ENCODE results near the gene OR1J1.

The OR1J1 gene

GRCh38 chr9:122463828-122464632, 13.7 kb downstream of the OR1J1 start:
- Histone ChIP-seq H3K9me3 (replicated peaks; ENCODE audit: insufficient read depth, low read length) (no peaks in the 10 kb centered on the region), H3K4me3 (ENCODE audit: low read length) (peak overlapping the region; percentile 79), H3K4me2 (ENCODE audit: low read depth, low read length) (peak overlapping the region; percentile 82), H3K27me3 (replicated peaks; ENCODE audit: insufficient read depth, low read length) (no peaks in the 10 kb centered on the region), H3F3A (ENCODE audit: insufficient read depth, low read length) (no peaks in the 10 kb centered on the region), H3K9me2 (replicated peaks; ENCODE audit: insufficient read depth, low read length) (no peaks in the 10 kb centered on the region), H3K79me2 (ENCODE audit: low read length) (0 out of 2 replicates have a peak, but pooled peaks cover 3% of the 10 kb centered on the region), H2AFZ (ENCODE audit: low read length) (peak overlapping the region; percentile 93), H3K36me3 (replicated peaks; ENCODE audit: insufficient read depth, low read length) (no peaks in the 10 kb centered on the region), H4K20me1 (ENCODE audit: insufficient read depth, low read length) (no peaks in the 10 kb centered on the region), H3K27ac (ENCODE audit: low read length) (peak overlapping the region; percentile 55), H3K9ac (ENCODE audit: low read length) (peak overlapping the region; percentile 63), H3K4me1 (ENCODE audit: low read length) (peaks cover 7% of the 10 kb centered on the region; the same call in 1 of the 2 replicates)
- peak; percentile 81 for DNase-seq
- TF ChIP-seq CTCF (IDR thresholded peaks at IDR 0.05; ENCODE audit: low read length) (peak; percentile 66), EZH2 (optimal IDR thresholded peaks at IDR 0.05; ENCODE audit: low read depth, low read length) (no peak), EZH2phosphoT487 (IDR thresholded peaks at IDR 0.05; ENCODE audit: low read length) (no peak)

- Histone ChIP-seq H3K9me3 (replicated peaks; ENCODE audit: insufficient read depth, low read length) (no peaks in the 10 kb centered on the region), H3K27me3 (replicated peaks; ENCODE audit: insufficient read depth, low read length) (no peaks in the 10 kb centered on the region), H3K4me2 (ENCODE audit: low read depth, low read length) (no peak overlapping the region), H3K36me3 (replicated peaks; ENCODE audit: insufficient read depth, low read length) (no peaks in the 10 kb centered on the region), H2AFZ (ENCODE audit: low read length) (no peak overlapping the region), H4K20me1 (ENCODE audit: insufficient read depth, low read length) (no peaks in the 10 kb centered on the region), H3K9me2 (replicated peaks; ENCODE audit: insufficient read depth, low read length) (no peaks in the 10 kb centered on the region), H3K4me1 (ENCODE audit: low read length) (peaks cover 19% of the 10 kb centered on the region), H3K79me2 (ENCODE audit: low read length) (no peaks in the 10 kb centered on the region), H3K27ac (ENCODE audit: low read length) (no peak overlapping the region), H3F3A (ENCODE audit: insufficient read depth, low read length) (peaks cover 5% of the 10 kb centered on the region; the same call in 1 of the 2 replicates), H3K9ac (ENCODE audit: low read length) (no peak overlapping the region), H3K4me3 (ENCODE audit: low read length) (no peak overlapping the region)
- TF ChIP-seq CTCF (IDR thresholded peaks at IDR 0.05; ENCODE audit: low read length) (no peak), EZH2 (optimal IDR thresholded peaks at IDR 0.05; ENCODE audit: low read depth, low read length) (no peak), EZH2phosphoT487 (IDR thresholded peaks at IDR 0.05; ENCODE audit: low read length) (no peak)
- DNase-seq: no peak
Observed at GRCh38 chr9:122457787-122458186, 19.9 kb downstream of the OR1J1 start.

- Histone ChIP-seq H3K27ac (ENCODE audit: low read length) (no peak overlapping the region), H3K9me3 (replicated peaks; ENCODE audit: insufficient read depth, low read length) (no peaks in the 10 kb centered on the region), H3K36me3 (replicated peaks; ENCODE audit: insufficient read depth, low read length) (no peaks in the 10 kb centered on the region), H3K4me1 (ENCODE audit: low read length) (peaks cover 19% of the 10 kb centered on the region), H3K4me2 (ENCODE audit: low read depth, low read length) (no peak overlapping the region), H2AFZ (ENCODE audit: low read length) (no peak overlapping the region), H3K4me3 (ENCODE audit: low read length) (no peak overlapping the region), H3K79me2 (ENCODE audit: low read length) (no peaks in the 10 kb centered on the region), H3F3A (ENCODE audit: insufficient read depth, low read length) (peaks cover 5% of the 10 kb centered on the region; the same call in 1 of the 2 replicates), H4K20me1 (ENCODE audit: insufficient read depth, low read length) (no peaks in the 10 kb centered on the region), H3K27me3 (replicated peaks; ENCODE audit: insufficient read depth, low read length) (no peaks in the 10 kb centered on the region), H3K9ac (ENCODE audit: low read length) (no peak overlapping the region), H3K9me2 (replicated peaks; ENCODE audit: insufficient read depth, low read length) (no peaks in the 10 kb centered on the region)
- TF ChIP-seq CTCF (IDR thresholded peaks at IDR 0.05; ENCODE audit: low read length): no peak
- TF ChIP-seq EZH2 (optimal IDR thresholded peaks at IDR 0.05; ENCODE audit: low read depth, low read length): no peak
- no peak for TF ChIP-seq EZH2phosphoT487 (IDR thresholded peaks at IDR 0.05; ENCODE audit: low read length)
- DNase-seq: no peak
Observed at GRCh38 chr9:122456123-122456522, 21.6 kb downstream of the OR1J1 start.
